Stimulated activated CD8-positive, alpha-beta memory T cell treated with anti-CD3 and anti-CD28 coated beads, Interleukin-15, amount 100 ng/mL, for 1 hour (primary cell): ENCODE data around the gene TRPM1.
A peak's percentile ranks its signal among the peaks of the same experiment; 100 is the strongest.

Experiments used
- DNase-seq: peaks from one replicate; pipeline ENCODE4 v3.0.0-alpha.2; 2020; ENCODE audit warnings: low read depth

Gene TRPM1

DNA sequence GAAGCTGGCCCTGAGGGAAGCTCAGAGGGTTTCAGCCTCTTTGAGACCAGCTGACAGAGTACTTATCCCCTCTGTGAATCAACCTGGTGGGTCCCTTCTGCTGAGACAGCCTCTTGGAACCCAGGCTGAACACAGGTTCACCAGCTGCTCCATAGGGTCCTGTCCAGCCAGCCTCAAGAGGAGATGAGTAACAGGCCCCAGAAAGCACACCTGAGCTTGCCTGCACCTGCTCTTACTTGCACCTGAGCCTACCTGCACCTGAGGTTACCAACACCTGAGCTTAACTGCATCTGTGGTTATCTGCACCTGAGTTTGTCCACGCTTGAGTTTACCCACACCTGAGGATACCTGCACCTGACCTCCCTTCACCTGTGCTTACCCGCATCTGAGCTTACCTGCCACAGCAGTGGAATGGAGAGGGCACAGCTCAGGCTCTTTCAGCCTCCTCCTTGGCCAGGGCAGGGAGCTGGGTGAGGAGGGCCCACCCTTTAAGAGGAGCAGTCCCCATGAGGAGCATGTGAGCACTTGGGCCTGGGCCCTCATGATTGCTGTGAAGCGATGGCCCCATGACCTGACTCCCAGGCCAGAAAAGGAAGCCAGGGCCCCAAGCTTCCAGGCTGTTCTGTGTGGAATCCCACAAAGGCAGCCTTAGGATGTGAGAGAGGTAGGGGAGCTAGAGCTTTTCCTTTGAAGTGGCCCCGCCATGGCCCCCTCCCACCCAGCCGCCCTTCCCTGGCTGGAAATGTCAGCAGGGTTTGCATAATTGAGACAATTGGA is at the start of gene TRPM1:
TRPM1 (minus strand) TSS at position 464 of the 777 bp plus-strand sequence. CDS start 20,370 bp downstream, outside the sequence.
- no peak for DNase-seq

DNA sequence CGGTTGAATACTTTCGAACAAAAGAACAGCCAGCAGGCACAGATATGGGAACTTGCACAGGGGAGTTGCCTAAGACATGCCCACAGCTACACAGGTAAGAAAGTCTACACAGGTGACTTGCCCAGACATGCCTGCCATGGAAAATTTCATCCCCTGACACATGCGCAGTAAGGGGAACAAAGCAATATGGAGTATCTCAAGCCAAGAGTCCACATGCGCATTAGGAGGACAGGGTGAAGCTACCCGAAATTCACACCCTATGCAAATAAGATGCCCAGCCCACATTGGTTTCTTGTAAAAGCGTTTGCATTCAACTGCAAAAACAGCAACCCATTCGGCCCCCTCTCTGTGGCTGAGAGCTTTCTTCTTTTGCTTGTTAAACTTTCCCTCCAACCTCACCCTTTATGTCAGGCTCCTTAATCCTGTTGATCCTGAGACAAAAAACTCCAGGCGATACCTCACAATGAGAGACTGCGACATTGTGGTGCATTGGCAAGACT is 49.3 kb upstream of the TRPM1 start:
- no peak for DNase-seq

DNA sequence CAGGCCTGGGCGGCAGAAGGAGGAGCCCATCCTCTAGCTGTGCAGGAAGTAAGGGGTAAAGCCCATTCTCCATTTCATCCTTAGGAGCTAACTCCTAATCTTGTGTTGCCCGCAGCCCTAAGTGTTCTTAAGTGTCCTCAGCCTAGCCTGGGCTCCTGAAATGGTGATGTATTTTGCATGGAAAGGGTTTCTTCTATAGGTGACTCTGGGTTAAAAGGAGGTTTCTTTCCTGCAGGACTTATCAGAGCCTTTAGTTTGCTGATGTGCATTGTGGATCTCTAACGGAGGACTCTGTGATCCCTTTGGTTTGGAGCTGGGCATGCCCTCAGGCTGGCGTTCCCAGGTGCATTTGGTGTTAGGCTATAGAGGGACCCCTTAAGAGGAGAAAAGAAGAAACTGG is 48.5 kb upstream of the TRPM1 start:
- no peak for DNase-seq

DNA sequence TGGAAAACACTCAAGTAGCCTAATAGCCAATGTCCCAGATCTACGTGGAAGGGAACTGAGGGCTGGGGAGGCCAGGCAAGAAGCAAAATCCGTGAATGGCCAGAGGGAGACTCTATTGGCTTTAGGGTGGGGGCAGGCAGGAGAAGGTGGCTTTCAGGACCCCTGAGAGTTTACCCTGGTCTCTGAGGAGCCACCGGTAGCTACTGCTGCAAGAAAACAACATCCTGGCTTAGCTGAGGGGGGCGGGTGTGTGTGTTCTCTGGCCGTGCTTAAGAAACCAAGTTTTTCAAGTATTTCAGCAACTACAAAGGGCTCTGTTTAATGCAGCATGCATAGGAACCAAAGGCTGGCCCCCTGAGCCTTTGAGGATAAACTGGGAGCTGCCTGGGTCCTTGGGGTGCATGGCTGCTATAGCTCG is 47.6 kb upstream of the TRPM1 start:
- no peak for DNase-seq

DNA sequence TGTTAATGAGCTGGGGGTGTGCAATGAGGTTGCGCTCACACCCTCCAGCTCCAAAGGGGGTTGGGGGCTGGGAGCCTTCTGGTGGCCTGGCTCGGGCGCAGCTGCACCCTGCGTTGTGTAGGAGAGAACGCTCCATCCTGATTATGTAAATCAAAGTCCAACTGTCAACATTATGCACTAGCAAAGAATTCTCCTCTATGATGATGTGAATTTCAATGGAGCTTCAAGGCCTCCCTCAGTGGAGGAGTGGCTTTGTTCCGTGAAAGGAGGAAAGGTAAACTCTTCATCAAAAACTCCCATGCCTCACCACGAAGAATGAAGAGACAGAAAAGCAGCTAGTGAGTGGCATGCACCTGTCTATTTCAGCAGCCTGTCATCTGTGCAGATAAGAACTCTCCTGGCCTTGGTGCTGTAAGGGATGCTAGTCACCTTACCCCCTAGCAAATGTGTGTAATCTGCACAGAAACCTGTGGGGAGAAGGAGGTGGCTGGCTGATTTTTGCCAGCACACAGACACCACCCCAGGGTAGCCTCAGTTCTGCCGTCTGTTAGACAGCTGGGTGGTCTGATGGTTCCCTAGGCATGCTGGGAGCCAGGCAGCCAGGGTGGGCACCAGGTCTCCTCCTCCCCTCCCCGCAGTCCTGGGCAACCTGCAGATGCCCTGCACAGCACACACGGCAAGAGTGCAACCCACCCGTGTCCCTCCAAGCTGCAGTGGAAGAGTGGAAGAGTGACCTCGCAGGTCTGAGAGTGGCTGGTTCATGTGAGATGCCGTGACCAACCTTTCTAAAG is 47.0 kb upstream of the TRPM1 start:
- no peak for DNase-seq

DNA sequence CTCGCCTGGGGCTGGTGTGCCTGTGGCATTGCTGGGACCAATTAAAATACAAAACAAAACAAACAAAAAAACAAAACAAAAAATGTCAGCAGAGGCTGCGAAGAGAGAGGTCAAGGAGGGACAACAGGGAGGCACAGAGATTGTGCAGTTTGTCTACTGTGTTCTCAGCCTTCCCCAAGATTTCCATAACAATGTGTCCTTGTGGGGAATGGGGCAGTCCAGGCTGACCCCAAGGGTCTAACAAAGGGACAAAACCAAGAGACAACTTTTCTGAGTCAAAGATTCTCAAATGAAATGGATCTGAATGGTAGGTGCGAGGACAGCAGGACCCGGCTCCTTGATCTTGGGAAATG is 46.4 kb upstream of the TRPM1 start:
- DNase-seq, result no peak

DNA sequence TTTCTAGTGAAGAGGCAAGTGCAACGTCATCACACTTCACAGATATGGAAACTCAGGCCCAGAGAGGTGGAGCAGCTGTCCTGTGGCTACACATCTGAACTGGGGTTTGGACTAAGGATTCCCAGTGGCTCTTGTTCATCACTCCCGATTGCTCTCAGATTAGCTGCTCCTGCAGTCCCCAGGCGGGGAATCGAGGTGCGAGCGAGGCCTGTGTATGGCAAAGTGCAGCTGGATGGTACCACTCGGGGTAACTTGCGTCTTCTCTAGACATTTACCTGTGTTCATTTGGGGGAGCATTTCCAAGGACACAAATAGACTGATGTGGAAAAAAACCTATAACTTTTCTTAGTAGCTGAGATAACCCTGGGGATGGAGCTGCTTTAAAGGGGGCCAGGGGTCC is 45.9 kb upstream of the TRPM1 start:
- no peak for DNase-seq

DNA sequence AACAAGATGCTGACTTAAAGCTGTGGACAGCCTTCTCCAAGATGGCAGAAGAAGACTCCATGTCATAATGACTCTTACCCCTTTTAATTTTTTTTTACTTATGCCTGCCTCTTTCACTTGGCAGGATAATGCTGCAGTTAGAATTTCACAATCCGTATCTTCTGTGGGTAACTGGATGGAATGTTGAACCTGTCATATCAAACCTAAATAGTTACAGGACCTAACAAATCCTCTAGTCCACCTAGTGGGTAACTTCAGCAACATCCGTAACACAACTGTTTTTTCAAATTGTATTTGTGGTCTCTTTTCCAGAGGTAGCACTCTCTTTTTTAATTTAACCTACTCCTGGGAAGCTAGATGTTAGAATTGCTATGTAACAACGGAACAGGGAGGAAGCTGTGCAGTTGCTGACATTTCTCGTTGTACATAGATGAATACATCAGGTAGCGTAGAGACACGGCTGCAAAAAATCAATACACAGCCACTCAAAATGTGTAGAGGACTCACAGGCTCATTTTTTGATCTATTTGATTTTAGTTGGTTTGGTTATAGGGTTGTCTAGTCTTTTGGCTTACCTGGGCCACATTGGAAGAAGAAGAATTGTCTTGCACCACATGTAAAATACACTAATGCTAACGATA is 43.9 kb upstream of the TRPM1 start:
- DNase-seq, result no peak

DNA sequence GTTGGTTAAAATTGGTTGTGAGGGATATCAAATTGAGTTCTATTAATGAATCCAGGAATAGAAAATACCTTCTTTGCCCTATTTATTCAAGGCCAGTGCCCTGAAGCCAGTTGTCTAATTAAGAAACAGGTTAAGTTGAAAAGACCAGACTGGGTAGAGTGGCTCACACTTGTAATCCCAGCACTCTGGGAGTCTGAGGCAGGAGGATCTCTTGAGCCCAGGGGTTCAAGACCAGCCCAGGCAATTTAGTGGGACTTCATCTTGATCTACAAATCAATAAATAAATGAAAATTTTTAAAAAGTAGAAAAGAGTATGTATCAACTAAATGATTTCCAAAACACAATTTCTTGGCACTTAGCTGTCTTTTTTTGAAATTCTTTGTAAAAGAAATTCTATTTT is 40.3 kb upstream of the TRPM1 start:
- DNase-seq, result no peak

DNA sequence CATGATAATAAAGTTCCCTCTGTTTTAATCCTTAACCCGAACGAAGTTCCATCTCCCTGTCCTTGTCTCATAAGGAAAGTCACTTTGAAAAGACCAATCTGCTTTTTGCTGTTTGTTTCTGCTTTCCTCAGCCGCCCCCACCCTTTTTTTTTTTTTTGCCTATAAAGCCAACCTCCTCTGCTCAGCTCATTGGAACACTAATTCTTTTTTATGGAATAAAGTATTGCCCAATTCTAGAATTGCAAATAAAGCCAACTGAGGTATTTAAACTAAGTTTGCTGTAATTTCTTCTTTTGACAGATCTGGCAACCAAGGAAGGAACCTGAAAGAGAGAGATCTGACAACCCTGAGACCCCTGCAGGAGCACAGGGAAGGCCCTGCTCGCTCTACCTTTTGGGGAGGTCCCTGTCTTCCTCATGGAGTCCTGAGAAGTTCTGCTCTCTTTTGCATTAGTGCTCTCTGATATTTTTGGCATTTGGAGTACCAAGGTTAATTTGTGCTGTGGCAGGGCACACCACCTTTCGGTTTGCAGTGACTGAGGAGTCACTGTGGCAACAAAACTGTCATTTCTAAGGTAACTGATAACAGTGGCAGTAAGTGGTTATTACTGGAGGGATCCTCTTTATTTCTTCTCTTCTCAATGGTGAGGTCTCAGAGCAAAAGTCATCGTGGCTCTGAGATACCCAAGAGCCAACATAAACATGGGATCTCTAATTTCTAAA is 35.2 kb upstream of the TRPM1 start:
- no peak for DNase-seq

DNA sequence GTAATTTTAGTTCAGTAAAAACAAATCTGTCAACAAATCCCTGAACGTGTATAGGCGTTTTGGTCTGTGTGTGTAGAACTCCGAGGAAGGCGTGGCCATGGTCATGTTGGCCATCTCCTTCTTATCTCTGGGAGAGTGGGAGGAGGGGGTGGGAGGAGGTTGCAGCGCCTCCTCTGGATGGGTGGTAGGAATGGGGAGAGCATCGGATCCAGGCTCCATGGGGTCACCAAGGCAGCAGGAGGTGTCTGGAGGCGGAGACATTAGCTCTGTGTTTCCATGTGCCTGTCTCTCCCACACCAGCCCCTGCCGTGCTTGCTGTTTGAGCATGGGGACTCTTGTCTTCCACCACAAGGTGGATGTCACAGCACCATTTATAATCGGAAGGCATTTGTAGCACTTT is 34.5 kb upstream of the TRPM1 start:
- DNase-seq, result no peak

DNA sequence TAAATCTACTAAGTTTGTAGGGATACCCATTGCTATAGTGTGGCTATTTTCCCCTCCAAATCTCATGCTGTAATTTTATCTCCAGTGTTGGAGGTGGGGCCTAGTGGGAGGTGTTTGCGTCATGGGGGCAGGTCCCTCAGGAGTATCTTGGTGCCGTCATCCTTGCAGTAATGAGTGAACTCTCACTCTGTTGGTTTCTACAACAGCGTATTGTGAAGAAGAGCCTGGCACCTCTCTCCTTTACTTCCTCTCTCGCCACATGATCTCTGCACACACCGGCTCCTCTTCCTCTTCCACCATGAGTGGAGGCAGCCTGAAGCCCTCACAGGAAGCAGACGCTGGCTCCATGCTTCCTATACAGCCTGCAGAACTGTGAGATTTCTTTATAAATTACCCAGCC is 34.0 kb upstream of the TRPM1 start:
- no peak for DNase-seq

DNA sequence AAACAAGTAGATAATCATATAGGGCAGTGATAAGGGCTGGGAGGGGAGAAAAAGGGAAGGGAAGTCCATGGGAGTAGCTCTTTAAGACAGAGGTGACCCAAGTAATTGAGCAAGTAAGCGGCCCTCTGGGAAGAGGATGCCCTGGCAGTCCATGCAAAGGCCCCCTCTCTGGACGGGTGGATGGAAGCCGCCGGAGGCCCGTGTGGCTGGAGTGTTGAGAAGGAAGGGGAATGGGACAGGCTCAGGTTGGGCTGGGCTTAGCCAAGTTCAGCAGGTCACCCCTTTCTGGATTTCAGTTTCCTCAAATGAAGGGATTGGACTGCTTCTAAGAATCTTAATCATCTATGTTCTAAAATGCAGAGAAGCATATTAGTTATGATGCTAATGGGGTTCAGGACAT is 32.4 kb upstream of the TRPM1 start:
- DNase-seq, result no peak

DNA sequence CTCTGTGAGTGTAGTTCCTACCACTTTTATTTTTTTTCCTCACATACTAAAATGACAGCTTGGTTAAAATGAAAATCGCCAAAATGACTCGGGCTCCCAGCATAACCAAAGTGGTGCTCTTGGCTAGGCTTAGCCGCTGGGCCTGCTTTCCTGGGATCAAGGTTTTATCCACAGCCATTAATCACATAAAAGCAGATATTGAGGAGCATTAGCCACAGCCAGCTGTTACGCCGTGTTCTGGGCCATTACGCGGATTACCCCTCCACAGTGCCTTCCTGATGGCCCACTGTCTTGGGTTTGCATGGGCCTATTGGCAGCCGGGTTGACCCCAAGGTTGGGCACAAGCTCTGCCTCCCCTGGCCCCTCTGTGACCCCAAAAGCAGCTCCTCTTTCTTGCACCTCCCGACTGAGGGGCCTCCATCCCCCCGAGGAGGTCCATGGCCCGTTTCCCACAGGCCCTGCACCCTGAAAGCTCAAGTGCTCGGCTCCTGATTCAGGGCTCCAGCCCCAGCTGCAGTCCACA is 30.4 kb upstream of the TRPM1 start:
- no peak for DNase-seq

DNA sequence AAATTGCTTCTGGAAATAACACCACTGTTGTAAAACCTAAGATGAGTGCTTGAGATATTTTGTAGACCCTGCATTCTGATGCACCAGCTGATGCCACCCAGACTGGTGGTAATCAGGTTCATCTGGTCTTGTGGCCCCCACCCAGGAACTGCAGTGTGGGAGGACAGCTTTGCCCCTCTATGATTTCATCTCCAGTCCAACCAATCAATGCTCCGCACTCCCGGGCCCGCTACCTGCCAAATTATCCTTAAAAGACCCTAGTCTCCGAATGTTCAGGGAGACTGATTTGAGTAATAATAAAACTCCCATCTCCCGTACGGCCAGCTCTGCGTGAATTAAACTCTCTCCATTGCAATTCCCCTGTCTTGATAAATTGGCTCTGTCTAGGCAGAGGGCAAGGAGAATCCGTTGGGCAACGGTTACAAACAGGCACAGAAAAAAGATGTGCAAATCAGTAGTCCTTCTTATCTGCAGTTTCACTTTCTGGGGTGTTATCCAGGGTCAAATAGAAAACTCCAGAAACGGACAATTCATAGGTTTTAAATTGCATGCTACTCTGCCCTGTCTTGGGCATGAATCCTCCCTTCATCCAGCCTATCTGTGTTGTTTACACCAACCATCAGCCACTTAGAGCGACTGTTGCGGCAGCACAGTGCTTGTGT is 29.2 kb upstream of the TRPM1 start:
- no peak for DNase-seq

DNA sequence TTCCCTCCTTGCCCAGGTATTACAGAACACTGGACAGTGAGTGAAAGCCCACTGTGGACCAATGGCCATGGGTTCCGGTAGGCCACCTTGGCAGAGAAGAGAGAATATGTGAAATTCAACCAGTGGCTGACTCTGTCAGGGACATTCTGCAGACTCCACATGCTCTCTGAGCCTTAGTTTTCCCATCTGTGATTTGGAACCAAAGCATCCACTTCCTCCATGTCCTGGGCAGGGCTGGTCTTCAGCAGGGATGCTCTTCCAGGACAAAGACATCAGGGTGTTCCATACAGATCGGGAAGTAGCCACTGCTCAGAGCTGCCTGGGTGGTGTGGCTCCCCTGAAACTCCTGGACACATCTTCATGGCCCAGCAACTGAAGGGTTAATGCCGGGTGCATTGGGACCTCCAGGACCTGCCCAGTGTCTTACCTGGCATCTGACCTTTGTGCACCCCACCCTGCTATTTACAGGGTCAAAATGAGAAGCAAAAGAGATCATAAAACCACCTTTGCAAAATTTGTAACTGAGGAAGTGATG is 28.3 kb upstream of the TRPM1 start:
- no peak for DNase-seq

DNA sequence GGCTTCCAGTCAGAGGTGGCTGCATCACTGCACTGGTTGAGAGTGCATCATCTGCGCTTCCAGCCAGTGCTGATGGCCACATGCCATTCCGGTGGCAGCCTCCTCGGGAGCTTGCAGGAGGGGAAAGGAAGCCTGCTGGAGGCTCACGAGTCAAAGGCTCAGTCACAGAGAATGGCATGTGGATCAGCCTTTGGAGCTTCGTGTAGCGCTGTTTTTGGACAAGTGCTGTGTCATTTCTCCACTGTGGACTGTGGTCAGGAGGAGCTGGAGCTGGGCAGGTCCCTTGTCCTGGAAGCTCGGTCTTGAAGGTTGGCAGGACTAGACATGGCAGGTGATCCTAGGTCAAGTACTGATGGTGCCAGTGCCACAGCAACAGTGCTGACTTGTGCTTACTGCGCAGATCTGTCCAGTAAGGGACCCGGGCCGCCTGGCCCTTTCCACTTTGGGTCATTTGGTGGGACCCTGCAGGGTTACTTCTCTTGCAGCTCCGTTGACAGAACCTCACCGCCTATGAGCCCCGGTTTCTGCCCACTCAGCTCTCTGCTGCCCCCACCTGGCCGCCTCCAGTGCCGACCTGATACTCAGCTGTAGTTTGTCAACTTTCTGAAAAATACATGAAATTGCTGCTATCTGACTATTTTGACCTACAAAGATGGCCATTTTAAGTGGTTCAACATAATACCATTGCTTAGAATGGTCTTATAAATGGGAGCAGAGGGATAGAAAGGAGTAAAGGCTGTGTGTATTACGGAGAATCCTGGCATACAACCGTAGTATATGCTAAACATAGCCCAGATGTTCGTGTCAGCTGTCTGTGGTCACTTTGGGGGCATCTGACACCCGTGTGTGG is 27.6 kb upstream of the TRPM1 start:
- peak; percentile 64 for DNase-seq

DNA sequence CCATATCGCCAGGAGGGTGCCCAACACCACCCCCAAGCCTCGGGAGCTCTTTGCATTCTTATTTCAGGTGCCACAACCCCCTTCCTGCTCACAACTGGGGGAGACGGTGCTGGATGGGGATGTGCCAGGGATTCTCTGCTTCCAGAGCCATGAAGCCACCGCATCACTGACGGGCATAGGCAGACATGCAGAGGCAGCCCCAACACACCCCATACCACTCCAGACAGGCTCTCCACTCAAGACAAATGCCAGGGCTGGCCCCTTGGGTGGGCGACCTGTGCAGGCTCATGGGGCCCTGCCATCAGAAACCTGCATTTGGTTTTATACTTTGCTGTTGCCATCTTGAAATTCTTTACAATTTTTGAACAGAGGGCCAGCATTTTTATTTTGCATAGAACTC is 27.0 kb upstream of the TRPM1 start:
- no peak for DNase-seq

DNA sequence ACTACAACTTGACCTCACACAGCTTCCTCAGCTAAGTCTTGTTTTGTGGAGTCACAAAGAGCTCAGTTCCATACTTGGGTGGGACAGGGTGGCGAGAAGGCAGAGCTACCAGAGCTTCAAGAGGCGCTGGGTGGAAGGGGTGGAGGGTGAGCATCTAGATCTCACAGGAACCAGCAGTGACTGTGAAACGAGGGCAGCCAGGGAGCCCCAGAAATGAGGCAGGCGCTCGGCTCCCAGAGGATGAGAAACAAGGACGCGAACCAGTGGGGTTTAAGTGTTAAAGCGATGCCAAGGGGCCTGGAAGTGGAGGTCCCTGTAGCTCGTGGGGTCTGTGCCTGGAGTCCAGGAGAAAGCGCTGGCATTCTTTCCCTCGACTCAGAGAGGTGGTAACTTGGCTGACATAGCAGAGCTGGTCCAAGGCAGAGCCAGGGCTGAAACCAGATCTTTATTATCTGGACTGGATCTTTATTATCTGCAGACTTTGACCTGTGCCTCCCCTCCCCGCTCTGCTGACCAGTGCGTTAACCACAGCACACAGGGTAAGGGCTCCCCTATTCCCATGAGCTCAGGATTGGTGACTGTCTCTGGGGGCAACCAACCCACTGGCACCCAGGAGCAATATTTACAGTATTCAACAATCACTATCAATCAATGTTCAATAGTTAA is 26.2 kb upstream of the TRPM1 start:
- DNase-seq, result no peak

DNA sequence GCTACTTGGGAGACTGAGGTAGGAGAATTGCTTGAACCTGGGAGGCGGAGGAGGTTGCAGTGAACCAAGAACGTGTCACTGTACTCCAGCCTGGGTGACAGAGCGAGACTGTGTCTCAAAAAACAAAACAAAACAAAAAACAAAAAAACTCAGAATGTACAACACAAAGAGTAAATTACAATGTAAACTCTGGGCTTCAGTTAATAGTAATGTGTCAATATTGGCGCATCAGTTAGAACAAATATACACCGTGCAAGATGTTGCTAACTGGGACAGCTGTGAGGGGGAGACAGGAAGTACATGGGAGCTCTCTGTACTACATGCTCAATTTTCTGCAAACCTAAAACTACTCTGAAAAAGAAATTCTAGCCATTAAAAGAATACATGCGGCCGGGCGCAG is 23.5 kb upstream of the TRPM1 start:
- DNase-seq, result no peak
